Measurements from ENCODE around the gene KCNMA1. TPM values are rescaled to one million over a fixed set of nuclear protein-coding genes. Genes with fewer than 3 reads are reported as not detected.

Gene KCNMA1
- total RNA-seq, 2 experiments from 2014 or later: 0.55 to 1.5 TPM

GRCh38 chr10:77187376-77187999 is 450.1 kb downstream of the KCNMA1 start:
- DNase-seq (no peak), ATAC-seq (no peak)
- Mint-ChIP-seq H3K4me1 (no peaks in the 10 kb centered on the region), H3K4me3 (no peak overlapping the region), H3K9me3 (ENCODE audit: low read depth) (no peaks in the 10 kb centered on the region), H3K36me3 (no peaks in the 10 kb centered on the region), H3K27ac (no peak overlapping the region), H3K27me3 (peaks cover 13% of the 10 kb centered on the region)
- CTCF ChIA-PET: interaction anchor here (1.4 kb wide), 1 partner anchor 14 kb away, joined by 3 read pairs; no protein-coding TSS in a partner anchor

GRCh38 chr10:77186936-77187335 is 450.7 kb downstream of the KCNMA1 start:
- DNase-seq: no peak
- Mint-ChIP-seq H3K27me3 (peaks cover 13% of the 10 kb centered on the region), H3K27ac (no peak overlapping the region), H3K4me3 (no peak overlapping the region), H3K36me3 (no peaks in the 10 kb centered on the region), H3K4me1 (no peaks in the 10 kb centered on the region), H3K9me3 (ENCODE audit: low read depth) (no peaks in the 10 kb centered on the region)
- ATAC-seq: no peak
- CTCF ChIA-PET: interaction anchor here (1.4 kb wide), 1 partner anchor 13 kb away, joined by 3 read pairs; no protein-coding TSS in a partner anchor

GRCh38 chr10:77185696-77186095 is 451.9 kb downstream of the KCNMA1 start:
- ATAC-seq (no peak), DNase-seq (no peak)
- Mint-ChIP-seq H3K27me3 (peaks cover 11% of the 10 kb centered on the region), H3K9me3 (ENCODE audit: low read depth) (no peaks in the 10 kb centered on the region), H3K4me3 (no peak overlapping the region), H3K36me3 (no peaks in the 10 kb centered on the region), H3K4me1 (no peaks in the 10 kb centered on the region), H3K27ac (no peak overlapping the region)
- CTCF ChIA-PET: no interaction called here

GRCh38 chr10:77182803-77183202 is 454.8 kb downstream of the KCNMA1 start:
- Mint-ChIP-seq H3K36me3 (no peaks in the 10 kb centered on the region), H3K4me3 (no peak overlapping the region), H3K9me3 (ENCODE audit: low read depth) (no peaks in the 10 kb centered on the region), H3K27me3 (peaks cover 4% of the 10 kb centered on the region), H3K4me1 (no peaks in the 10 kb centered on the region), H3K27ac (no peak overlapping the region)
- ATAC-seq (no peak), DNase-seq (no peak)
- CTCF ChIA-PET: interaction anchor here (0.6 kb wide), 1 partner anchor 748 kb away, joined by 3 read pairs; no protein-coding TSS in a partner anchor

- H3K27ac Mint-ChIP-seq: no peak overlapping the region
Measured at GRCh38 chr10:77180794-77181193, 456.8 kb downstream of the KCNMA1 start.

GRCh38 chr10:77180104-77180503 is 457.5 kb downstream of the KCNMA1 start:
- CTCF ChIA-PET: no interaction called here
- H3K4me1 Mint-ChIP-seq: no peaks in the 10 kb centered on the region
- H3K36me3 Mint-ChIP-seq: no peaks in the 10 kb centered on the region
- DNase-seq (no peak), ATAC-seq (no peak)
- peaks cover 6% of the 10 kb centered on the region for H3K27me3 Mint-ChIP-seq
- H3K4me3 Mint-ChIP-seq: no peak overlapping the region
- H3K27ac Mint-ChIP-seq: no peak overlapping the region
- H3K9me3 Mint-ChIP-seq (ENCODE audit: low read depth): no peaks in the 10 kb centered on the region

More at GRCh38 chr10:77180794-77181193, 456.8 kb downstream of the KCNMA1 start:
- Mint-ChIP-seq H3K36me3 (no peaks in the 10 kb centered on the region), H3K4me3 (no peak overlapping the region), H3K4me1 (no peaks in the 10 kb centered on the region), H3K9me3 (ENCODE audit: low read depth) (no peaks in the 10 kb centered on the region), H3K27me3 (peaks cover 8% of the 10 kb centered on the region)
- ATAC-seq: no peak
- CTCF ChIA-PET: no interaction called here
- DNase-seq: no peak

GRCh38 chr10:77179015-77179695 is 458.5 kb downstream of the KCNMA1 start:
- no peak overlapping the region for H3K4me3 Mint-ChIP-seq
- CTCF ChIA-PET: interaction anchor here (1.3 to 2.2 kb wide), 2 partner anchors 13 to 464 kb away, joined by 4 to 6 read pairs; no protein-coding TSS in a partner anchor
- H3K27me3 Mint-ChIP-seq: peaks cover 6% of the 10 kb centered on the region
- ATAC-seq (no peak), DNase-seq (no peak)
- no peaks in the 10 kb centered on the region for H3K36me3 Mint-ChIP-seq
- no peak overlapping the region for H3K27ac Mint-ChIP-seq
- no peaks in the 10 kb centered on the region for H3K9me3 Mint-ChIP-seq (ENCODE audit: low read depth)
- H3K4me1 Mint-ChIP-seq: no peaks in the 10 kb centered on the region

GRCh38 chr10:77177589-77177988 is 460.0 kb downstream of the KCNMA1 start:
- Mint-ChIP-seq H3K4me3 (no peak overlapping the region), H3K36me3 (no peaks in the 10 kb centered on the region), H3K27me3 (peaks cover 6% of the 10 kb centered on the region), H3K9me3 (ENCODE audit: low read depth) (no peaks in the 10 kb centered on the region), H3K27ac (no peak overlapping the region), H3K4me1 (no peaks in the 10 kb centered on the region)
- CTCF ChIA-PET: interaction anchor here (0.6 to 2.2 kb wide), 2 partner anchors 12 to 534 kb away, joined by 4 to 6 read pairs; no protein-coding TSS in a partner anchor
- ATAC-seq (no peak), DNase-seq (no peak)

GRCh38 chr10:77177161-77177560 is 460.4 kb downstream of the KCNMA1 start:
- ATAC-seq (no peak), DNase-seq (no peak)
- Mint-ChIP-seq H3K36me3 (no peaks in the 10 kb centered on the region), H3K4me1 (no peaks in the 10 kb centered on the region), H3K4me3 (no peak overlapping the region), H3K9me3 (ENCODE audit: low read depth) (no peaks in the 10 kb centered on the region), H3K27me3 (peaks cover 6% of the 10 kb centered on the region), H3K27ac (no peak overlapping the region)
- CTCF ChIA-PET: interaction anchor here (0.6 kb wide), 1 partner anchor 535 kb away, joined by 4 read pairs; no protein-coding TSS in a partner anchor

- H3K27me3 Mint-ChIP-seq: peaks cover 6% of the 10 kb centered on the region
Measured at GRCh38 chr10:77176232-77176631, 461.4 kb downstream of the KCNMA1 start.

GRCh38 chr10:77175631-77176222 is 461.9 kb downstream of the KCNMA1 start:
- Mint-ChIP-seq H3K4me3 (no peak overlapping the region), H3K27ac (no peak overlapping the region), H3K36me3 (no peaks in the 10 kb centered on the region), H3K4me1 (no peaks in the 10 kb centered on the region), H3K9me3 (ENCODE audit: low read depth) (no peaks in the 10 kb centered on the region), H3K27me3 (peaks cover 6% of the 10 kb centered on the region)
- ATAC-seq: no peak
- no peak for DNase-seq
- CTCF ChIA-PET: interaction anchor here (1.0 to 2.8 kb wide), 4 partner anchors 465 to 471 kb away, joined by 3 to 16 read pairs (median 4); no protein-coding TSS in a partner anchor

More at GRCh38 chr10:77176232-77176631, 461.4 kb downstream of the KCNMA1 start:
- no peak for ATAC-seq
- Mint-ChIP-seq H3K36me3 (no peaks in the 10 kb centered on the region), H3K4me1 (no peaks in the 10 kb centered on the region), H3K9me3 (ENCODE audit: low read depth) (no peaks in the 10 kb centered on the region), H3K27ac (no peak overlapping the region), H3K4me3 (no peak overlapping the region)
- CTCF ChIA-PET: interaction anchor here (1.0 to 1.4 kb wide), 3 partner anchors 465 to 468 kb away, joined by 3 to 5 read pairs (median 4); no protein-coding TSS in a partner anchor
- DNase-seq: no peak

GRCh38 chr10:77173615-77174461 is 463.8 kb downstream of the KCNMA1 start:
- Mint-ChIP-seq H3K27ac (no peak overlapping the region), H3K9me3 (ENCODE audit: low read depth) (no peaks in the 10 kb centered on the region), H3K4me3 (no peak overlapping the region), H3K27me3 (peaks cover 6% of the 10 kb centered on the region), H3K36me3 (no peaks in the 10 kb centered on the region), H3K4me1 (no peaks in the 10 kb centered on the region)
- ATAC-seq: peak; percentile 23
- CTCF ChIA-PET: interaction anchor here (0.6 to 3.8 kb wide), 18 partner anchors 8 to 539 kb away, joined by 3 to 41 read pairs (median 4); no protein-coding TSS in a partner anchor
- DNase-seq: peak; percentile 71

GRCh38 chr10:77172086-77172485 is 465.5 kb downstream of the KCNMA1 start:
- Mint-ChIP-seq H3K36me3 (no peaks in the 10 kb centered on the region), H3K27me3 (peaks cover 7% of the 10 kb centered on the region), H3K9me3 (ENCODE audit: low read depth) (no peaks in the 10 kb centered on the region), H3K4me3 (no peak overlapping the region), H3K27ac (no peak overlapping the region), H3K4me1 (no peaks in the 10 kb centered on the region)
- no peak for ATAC-seq
- DNase-seq: no peak
- CTCF ChIA-PET: interaction anchor here (1.0 to 3.8 kb wide), 2 partner anchors 471 to 540 kb away, joined by 3 to 41 read pairs; no protein-coding TSS in a partner anchor
